ENCODE results near the gene SAMD13. TPM values are rescaled to one million over a fixed set of nuclear protein-coding genes. Genes with fewer than 3 reads are reported as not detected.

SAMD13 gene
- total RNA-seq, 3 donors from 2014 or later: 2.1 to 3.1 (median 2.6) TPM

DNA sequence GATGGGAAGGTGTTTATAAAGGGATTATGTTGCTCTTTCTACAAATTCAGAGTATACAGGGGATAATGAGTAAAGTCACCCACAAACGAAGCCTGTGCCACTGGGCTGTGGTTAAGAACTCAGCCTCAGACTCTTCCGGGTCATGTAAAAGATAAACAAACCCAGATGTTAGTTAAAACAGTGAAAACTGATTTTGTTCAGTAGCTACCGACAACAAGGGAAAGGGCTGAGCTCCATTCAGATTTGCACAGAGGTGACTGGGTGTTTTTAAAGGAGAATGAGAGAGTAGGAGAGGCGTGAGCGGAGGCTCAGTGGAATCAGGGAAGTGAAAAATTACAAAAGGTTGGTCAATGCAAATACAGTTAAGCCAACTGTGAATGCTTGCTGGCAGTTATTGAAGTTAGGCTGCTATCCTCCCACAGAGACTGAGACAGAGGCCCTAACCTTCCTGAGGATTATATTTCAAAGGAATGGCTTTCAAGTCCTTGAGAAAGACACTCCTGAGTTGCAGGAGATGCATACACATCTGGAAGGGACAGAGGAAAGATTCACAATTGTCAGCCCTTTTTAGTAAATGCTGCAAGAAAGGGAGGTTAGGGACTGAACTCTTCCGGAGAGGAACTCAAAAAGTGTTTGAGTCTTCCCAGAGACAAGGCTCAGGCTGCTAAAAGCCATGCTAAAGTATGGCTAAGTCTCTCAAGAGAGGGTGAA lies 29.9 kb upstream of the SAMD13 start:
- H3K4me1 ChIP-seq: no peaks in the 10 kb centered on the region
- DNase-seq (ENCODE audit: low spot score in 2 of 2): no peak
- H3K27me3 ChIP-seq: no peaks in the 10 kb centered on the region
- intact Hi-C loops (cut with DNase I; ENCODE audit: low total_unique reads): no loop called here
- TF ChIP-seq POLR2AphosphoS5 (IDR thresholded peaks at IDR 0.05) (no peak), POLR2A (IDR thresholded peaks at IDR 0.05) (no peak)
- TF ChIP-seq, protein P1, sequence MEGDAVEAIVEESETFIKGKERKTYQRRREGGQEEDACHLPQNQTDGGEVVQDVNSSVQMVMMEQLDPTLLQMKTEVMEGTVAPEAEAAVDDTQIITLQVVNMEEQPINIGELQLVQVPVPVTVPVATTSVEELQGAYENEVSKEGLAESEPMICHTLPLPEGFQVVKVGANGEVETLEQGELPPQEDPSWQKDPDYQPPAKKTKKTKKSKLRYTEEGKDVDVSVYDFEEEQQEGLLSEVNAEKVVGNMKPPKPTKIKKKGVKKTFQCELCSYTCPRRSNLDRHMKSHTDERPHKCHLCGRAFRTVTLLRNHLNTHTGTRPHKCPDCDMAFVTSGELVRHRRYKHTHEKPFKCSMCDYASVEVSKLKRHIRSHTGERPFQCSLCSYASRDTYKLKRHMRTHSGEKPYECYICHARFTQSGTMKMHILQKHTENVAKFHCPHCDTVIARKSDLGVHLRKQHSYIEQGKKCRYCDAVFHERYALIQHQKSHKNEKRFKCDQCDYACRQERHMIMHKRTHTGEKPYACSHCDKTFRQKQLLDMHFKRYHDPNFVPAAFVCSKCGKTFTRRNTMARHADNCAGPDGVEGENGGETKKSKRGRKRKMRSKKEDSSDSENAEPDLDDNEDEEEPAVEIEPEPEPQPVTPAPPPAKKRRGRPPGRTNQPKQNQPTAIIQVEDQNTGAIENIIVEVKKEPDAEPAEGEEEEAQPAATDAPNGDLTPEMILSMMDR (IDR thresholded peaks at IDR 0.05): no peak
- H3K9me3 ChIP-seq: no peaks in the 10 kb centered on the region
- H3K36me3 ChIP-seq: no peaks in the 10 kb centered on the region
- no peak overlapping the region for H3K4me3 ChIP-seq
- H3K27ac ChIP-seq: peak overlapping the region; percentile 5 to 71

DNA sequence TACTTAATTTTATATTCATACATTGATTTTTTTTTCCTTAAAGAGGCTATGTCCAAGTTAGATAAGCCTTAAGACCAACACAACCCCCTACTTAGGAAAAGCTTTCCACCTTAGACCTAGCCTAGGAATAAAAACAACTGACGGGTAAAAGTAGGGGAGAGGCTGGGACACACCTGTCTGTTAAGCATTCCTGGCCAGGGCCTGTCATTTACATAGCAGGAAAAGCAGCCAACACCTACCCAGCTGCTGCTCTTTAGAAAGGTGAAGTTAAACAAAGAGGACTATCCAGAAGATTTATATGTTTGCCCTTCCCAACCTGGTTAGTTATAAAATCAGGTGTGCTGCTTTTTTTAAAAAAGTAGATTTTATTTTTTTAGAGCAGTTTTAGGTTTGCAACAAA lies 29.1 kb upstream of the SAMD13 start:
- TF ChIP-seq, protein P1 (IDR thresholded peaks at IDR 0.05): no peak
- no peak for TF ChIP-seq POLR2AphosphoS5 (IDR thresholded peaks at IDR 0.05)
- TF ChIP-seq POLR2A (IDR thresholded peaks at IDR 0.05): no peak
- H3K27ac ChIP-seq: peak overlapping the region in 1 of 2 donors; percentile 71
- no peaks in the 10 kb centered on the region for H3K9me3 ChIP-seq
- intact Hi-C loops (cut with DNase I; ENCODE audit: low total_unique reads): no loop called here
- H3K36me3 ChIP-seq: no peaks in the 10 kb centered on the region
- H3K27me3 ChIP-seq: no peaks in the 10 kb centered on the region
- peak in 1 of 2 donors; percentile 22 for DNase-seq (ENCODE audit: low spot score in 2 of 2)
- H3K4me1 ChIP-seq: no peaks in the 10 kb centered on the region
- no peak overlapping the region for H3K4me3 ChIP-seq

DNA sequence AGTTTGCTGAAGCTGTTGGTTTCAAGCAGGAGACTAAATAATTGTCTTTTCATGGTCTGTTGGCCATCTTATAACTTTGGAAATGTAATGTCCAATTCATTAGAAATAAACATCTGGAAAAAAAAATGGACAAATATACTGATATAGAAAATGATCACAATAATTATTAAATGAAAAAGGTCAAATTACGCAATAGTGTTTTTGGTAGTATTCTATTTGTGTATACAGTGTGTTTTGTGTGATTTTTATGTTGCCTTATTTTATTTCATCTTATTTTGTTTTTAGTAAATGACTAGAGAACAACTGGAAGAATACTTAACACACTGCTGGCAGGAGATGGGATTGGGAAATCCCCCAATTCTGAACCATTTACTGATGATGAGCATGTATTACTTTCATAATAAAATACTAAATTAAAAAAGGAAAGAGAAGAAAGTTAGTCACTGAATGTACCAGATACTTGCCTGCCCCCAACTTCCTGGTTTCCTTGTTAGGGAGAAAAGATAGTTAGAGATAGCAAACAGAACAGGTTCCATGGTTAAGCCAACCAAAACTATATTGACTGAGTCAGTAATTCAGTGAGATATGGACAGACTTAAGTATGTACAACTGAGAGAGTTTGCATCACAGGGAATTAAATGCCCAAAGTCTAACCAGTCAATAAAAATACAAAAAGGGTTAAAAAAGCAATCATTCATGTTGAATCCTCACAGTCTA lies 24.0 kb upstream of the SAMD13 start:
- no peak for TF ChIP-seq POLR2AphosphoS5 (IDR thresholded peaks at IDR 0.05)
- TF ChIP-seq, protein P1 (IDR thresholded peaks at IDR 0.05): no peak
- TF ChIP-seq POLR2A (IDR thresholded peaks at IDR 0.05): no peak
- H3K36me3 ChIP-seq: no peaks in the 10 kb centered on the region
- no peak for DNase-seq (ENCODE audit: low spot score in 2 of 2)
- H3K9me3 ChIP-seq: no peaks in the 10 kb centered on the region
- H3K4me3 ChIP-seq: no peak overlapping the region
- no peaks in the 10 kb centered on the region for H3K27me3 ChIP-seq
- H3K27ac ChIP-seq: no peak overlapping the region
- intact Hi-C loops (cut with DNase I; ENCODE audit: low total_unique reads): no loop called here
- no peaks in the 10 kb centered on the region for H3K4me1 ChIP-seq

DNA sequence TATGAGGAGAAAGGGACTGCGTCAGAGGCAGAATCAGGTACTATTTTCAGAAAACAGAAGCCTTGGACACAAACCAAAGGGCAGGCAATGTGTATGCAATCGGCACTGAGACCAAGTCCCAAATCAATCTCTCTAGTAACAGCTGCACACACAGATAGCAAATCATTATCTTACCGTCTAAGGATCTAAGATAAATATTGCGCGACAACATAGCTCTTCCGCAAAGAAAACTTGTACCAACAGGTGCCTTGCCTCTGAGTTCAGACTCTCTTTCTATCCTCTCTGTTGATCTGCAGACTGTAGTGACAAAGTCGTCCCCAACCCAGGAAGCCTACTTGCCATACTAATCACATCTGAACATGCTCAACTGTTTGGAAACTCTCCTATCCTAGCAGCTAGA lies 22.6 kb upstream of the SAMD13 start:
- intact Hi-C loops (cut with DNase I; ENCODE audit: low total_unique reads): no loop called here
- no peaks in the 10 kb centered on the region for H3K9me3 ChIP-seq
- H3K27me3 ChIP-seq: no peaks in the 10 kb centered on the region
- DNase-seq (ENCODE audit: low spot score in 2 of 2): no peak
- H3K4me1 ChIP-seq: no peaks in the 10 kb centered on the region
- no peak overlapping the region for H3K4me3 ChIP-seq
- no peak overlapping the region for H3K27ac ChIP-seq
- TF ChIP-seq POLR2AphosphoS5 (IDR thresholded peaks at IDR 0.05): no peak
- no peak for TF ChIP-seq POLR2A (IDR thresholded peaks at IDR 0.05)
- TF ChIP-seq, protein P1 (IDR thresholded peaks at IDR 0.05): no peak
- no peaks in the 10 kb centered on the region for H3K36me3 ChIP-seq

DNA sequence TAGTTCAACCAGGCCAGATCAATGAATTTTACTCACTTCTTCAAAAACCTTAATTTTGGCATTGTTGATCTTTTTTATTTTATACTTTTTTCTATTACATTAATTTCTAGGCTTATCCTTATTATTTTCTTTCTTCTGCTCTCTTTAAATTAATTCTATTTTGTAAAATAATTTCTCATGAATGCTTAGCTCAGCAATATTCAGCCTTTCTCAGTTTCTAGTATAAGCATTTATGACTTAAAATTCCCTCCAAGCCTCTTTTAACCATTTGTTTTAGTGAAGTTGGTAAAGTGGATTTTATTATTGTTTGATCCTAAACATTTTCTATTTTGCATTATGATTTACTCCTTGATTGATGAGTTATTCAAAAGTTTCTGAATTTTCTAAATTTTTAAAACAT lies 20.6 kb upstream of the SAMD13 start:
- H3K36me3 ChIP-seq: no peaks in the 10 kb centered on the region
- no peak overlapping the region for H3K4me3 ChIP-seq
- no peak for DNase-seq (ENCODE audit: low spot score in 2 of 2)
- H3K27ac ChIP-seq: no peak overlapping the region
- H3K4me1 ChIP-seq: no peaks in the 10 kb centered on the region
- H3K27me3 ChIP-seq: no peaks in the 10 kb centered on the region
- H3K9me3 ChIP-seq: no peaks in the 10 kb centered on the region
- TF ChIP-seq POLR2AphosphoS5 (IDR thresholded peaks at IDR 0.05) (no peak), POLR2A (IDR thresholded peaks at IDR 0.05) (no peak)
- TF ChIP-seq, protein P1 (IDR thresholded peaks at IDR 0.05): no peak
- intact Hi-C loops (cut with DNase I; ENCODE audit: low total_unique reads): no loop called here
